Endothelial cell (in vitro differentiated cells): ENCODE measurements around the gene NUPR2. TPM values are rescaled to one million over a fixed set of nuclear protein-coding genes. Genes with fewer than 3 reads are reported as not detected.
"Not testable (repeated sequence)": the region's sequence is repeated elsewhere in the genome, so short reads cannot be mapped to it uniquely, and the experiment has no call there.

Source experiments
- DNase-seq: peaks from one replicate; pipeline ENCODE4 v3.0.0; 2021; ENCODE audit warnings: low spot score
- H3K27ac Mint-ChIP-seq: one replicate; pipeline ENCODE4 v1.8.0; 2021; ENCODE audit warnings: mixed read lengths, inconsistent platforms; ENCODE audit not compliant: unreplicated experiment
- H3K27me3 Mint-ChIP-seq: one replicate; pipeline ENCODE4 v1.8.0; 2021; ENCODE audit warnings: mild to moderate bottlenecking, moderate library complexity, mixed read lengths, inconsistent platforms; ENCODE audit not compliant: unreplicated experiment
- H3K36me3 Mint-ChIP-seq: one replicate; pipeline ENCODE4 v1.8.0; 2021; ENCODE audit warnings: mild to moderate bottlenecking, low read depth, mixed read lengths, inconsistent platforms; ENCODE audit not compliant: unreplicated experiment
- H3K4me1 Mint-ChIP-seq: one replicate; pipeline ENCODE4 v1.8.0; 2021; ENCODE audit warnings: mild to moderate bottlenecking, mixed read lengths, inconsistent platforms; ENCODE audit not compliant: unreplicated experiment
- H3K4me3 Mint-ChIP-seq: one replicate; pipeline ENCODE4 v1.8.0; 2021; ENCODE audit warnings: mild to moderate bottlenecking, mixed read lengths, inconsistent platforms; ENCODE audit not compliant: unreplicated experiment
- H3K9me3 Mint-ChIP-seq: one replicate; pipeline ENCODE4 v1.8.0; 2021; ENCODE audit warnings: mixed read lengths, inconsistent platforms; ENCODE audit not compliant: unreplicated experiment
- total RNA-seq: library from RNA; stranded (reverse); fragmentation: NEBNext Ultra II Directional; extraction: Animal tissue kit (Norgen Biotek cat#: 25700); gene quantifications from one replicate; pipeline ENCODE4 v1.2.1, GENCODE V29; 2021; ENCODE audit not compliant: unreplicated experiment
- TF ChIP-seq, protein P1 (sequence below): fragments of 200-600 bp; sonication (generic); IDR thresholded peaks from one replicate; pipeline ENCODE4 v1.5.0; 2021; ENCODE audit warnings: antibody characterized with exemption; ENCODE audit not compliant: unreplicated experiment

The NUPR2 gene
- total RNA-seq, 1 donor from 2014 or later: not detected

- Mint-ChIP-seq H3K9me3 (no peaks in the 10 kb centered on the region), H3K36me3 (peaks cover 8% of the 10 kb centered on the region), H3K4me1 (peaks cover 25% of the 10 kb centered on the region), H3K27me3 (peaks cover 2% of the 10 kb centered on the region), H3K4me3 (no peak overlapping the region), H3K27ac (no peak overlapping the region)
- DNase-seq: no peak
- TF ChIP-seq, protein P1, sequence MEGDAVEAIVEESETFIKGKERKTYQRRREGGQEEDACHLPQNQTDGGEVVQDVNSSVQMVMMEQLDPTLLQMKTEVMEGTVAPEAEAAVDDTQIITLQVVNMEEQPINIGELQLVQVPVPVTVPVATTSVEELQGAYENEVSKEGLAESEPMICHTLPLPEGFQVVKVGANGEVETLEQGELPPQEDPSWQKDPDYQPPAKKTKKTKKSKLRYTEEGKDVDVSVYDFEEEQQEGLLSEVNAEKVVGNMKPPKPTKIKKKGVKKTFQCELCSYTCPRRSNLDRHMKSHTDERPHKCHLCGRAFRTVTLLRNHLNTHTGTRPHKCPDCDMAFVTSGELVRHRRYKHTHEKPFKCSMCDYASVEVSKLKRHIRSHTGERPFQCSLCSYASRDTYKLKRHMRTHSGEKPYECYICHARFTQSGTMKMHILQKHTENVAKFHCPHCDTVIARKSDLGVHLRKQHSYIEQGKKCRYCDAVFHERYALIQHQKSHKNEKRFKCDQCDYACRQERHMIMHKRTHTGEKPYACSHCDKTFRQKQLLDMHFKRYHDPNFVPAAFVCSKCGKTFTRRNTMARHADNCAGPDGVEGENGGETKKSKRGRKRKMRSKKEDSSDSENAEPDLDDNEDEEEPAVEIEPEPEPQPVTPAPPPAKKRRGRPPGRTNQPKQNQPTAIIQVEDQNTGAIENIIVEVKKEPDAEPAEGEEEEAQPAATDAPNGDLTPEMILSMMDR: no peak
Observed at GRCh38 chr7:56078196-56078595, 38.0 kb downstream of the NUPR2 start.

DNA sequence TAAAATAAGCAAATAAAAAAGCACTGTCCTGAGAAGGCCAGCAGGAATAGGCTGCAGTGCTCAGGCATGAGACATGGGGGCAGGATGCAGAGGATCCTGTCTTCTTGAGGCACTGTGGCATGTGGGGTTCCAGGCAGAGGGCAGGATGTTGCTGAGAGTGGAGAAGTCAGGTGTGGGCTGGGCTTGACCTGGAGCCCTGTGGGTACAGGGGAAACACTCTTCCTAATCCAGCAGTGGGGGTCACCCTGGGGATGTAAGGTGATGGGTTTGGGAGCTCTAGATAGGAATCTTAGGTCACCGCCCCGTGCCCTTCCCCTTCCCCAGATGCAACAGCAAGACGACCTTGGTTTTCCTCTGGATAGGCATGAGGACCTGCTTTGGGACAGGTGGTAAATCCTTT is 38.5 kb downstream of the NUPR2 start:
- TF ChIP-seq, protein P1: no peak
- Mint-ChIP-seq H3K4me3 (no peak overlapping the region), H3K27me3 (peaks cover 2% of the 10 kb centered on the region), H3K36me3 (peaks cover 12% of the 10 kb centered on the region), H3K9me3 (no peaks in the 10 kb centered on the region), H3K27ac (no peak overlapping the region), H3K4me1 (peaks cover 25% of the 10 kb centered on the region)
- DNase-seq: no peak

DNA sequence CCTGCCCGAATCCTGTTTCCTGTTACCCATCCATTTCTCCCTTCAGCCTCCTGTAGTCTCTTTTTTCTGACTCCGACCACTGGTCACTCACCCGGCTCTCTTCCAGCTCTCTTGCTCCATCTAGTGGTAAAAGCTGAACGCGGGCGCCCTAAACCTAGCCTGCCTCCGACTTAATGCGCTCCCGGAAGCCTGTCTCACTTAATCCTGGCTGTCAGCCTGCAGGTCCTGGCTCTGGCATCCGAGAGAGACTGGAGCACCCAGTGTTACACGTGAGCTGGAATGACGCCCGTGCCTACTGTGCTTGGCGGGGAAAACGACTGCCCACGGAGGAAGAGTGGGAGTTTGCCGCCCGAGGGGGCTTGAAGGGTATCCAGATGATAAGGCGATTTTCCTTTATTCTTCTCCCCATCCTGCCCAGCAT is 41.8 kb downstream of the NUPR2 start:
- peak; percentile 86 for DNase-seq
- Mint-ChIP-seq H3K27me3 (no peaks in the 10 kb centered on the region), H3K4me3 (peak overlapping the region; percentile 56), H3K27ac (no peak overlapping the region), H3K4me1 (peaks cover 12% of the 10 kb centered on the region), H3K9me3 (no peaks in the 10 kb centered on the region), H3K36me3 (peaks cover 17% of the 10 kb centered on the region)
- TF ChIP-seq, protein P1: peak; percentile 84

GRCh38 chr7:56066376-56066775 is 49.8 kb downstream of the NUPR2 start:
- H3K4me3 Mint-ChIP-seq, DNase-seq, H3K4me1 Mint-ChIP-seq, H3K27ac Mint-ChIP-seq, H3K9me3 Mint-ChIP-seq, H3K27me3 Mint-ChIP-seq: not testable (repeated sequence)
- peaks cover 32% of the 10 kb centered on the region for H3K36me3 Mint-ChIP-seq

Other genes with a start within 250 kb of the NUPR2 start
- gene ZNF713, start 229.0 kb downstream of the NUPR2 start, total RNA-seq: 4.4 TPM
- gene MRPS17, start 164.5 kb downstream of the NUPR2 start, total RNA-seq: 11.7 TPM
- gene NIPSNAP2, start 151.8 kb downstream of the NUPR2 start, total RNA-seq: 39.4 TPM
- 38.1 TPM for gene PSPH, start 65.0 kb downstream of the NUPR2 start, total RNA-seq
- gene CCT6A, start 64.7 kb downstream of the NUPR2 start, total RNA-seq: 174 TPM
- 110 TPM for gene SUMF2, start 52.1 kb downstream of the NUPR2 start, total RNA-seq
- gene PHKG1, start 23.5 kb downstream of the NUPR2 start, total RNA-seq: not detected
- gene CHCHD2, start 9.9 kb downstream of the NUPR2 start, total RNA-seq: 1.7 TPM